GM19463 (cell line): ENCODE results near the gene BRCA2.

Experiments
- ATAC-seq: cut with Tn5 transposase; IDR thresholded peaks from one replicate; pipeline ENCODE4 v1.9.1; 2021; ENCODE audit warnings: mild to moderate bottlenecking, moderate library complexity; ENCODE audit not compliant: unreplicated experiment

Gene BRCA2

DNA sequence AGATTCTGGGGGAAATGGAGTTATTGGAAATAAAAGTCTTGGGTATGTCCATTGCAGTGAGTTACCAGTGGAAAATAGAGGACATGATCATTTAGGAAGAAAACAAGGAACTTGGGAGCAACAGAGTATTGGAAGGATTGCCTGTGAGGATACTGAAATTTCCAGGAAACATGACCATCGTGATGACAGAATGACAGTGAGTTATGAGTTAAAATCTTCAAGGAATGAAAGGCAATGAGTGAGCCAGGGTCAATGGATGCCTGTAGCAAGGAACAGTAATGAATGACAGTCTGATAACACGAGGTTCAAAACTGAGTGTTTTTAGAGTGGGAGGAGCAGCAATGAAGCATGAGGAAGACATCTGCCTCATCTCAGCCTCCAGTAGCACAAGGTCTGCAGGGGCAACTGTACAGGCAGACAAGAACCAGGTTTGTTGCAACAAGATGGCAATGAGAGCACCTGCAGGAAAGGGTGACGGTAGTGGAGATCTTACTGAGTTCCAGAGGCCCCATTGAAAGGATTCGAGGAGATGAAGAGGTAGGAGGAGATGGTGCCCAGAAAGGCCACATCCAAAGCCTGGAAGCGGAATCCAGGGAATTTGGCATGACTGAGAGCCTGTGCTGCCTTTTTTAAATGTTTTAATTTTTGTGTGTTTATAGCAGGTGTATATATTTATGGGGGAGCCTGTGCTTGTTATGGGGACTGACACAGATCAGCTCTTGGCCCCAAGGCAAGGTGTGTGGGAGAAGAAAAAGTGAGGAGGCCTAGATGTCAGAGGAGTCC, 68.7 kb downstream of the BRCA2 start:
- no peak for ATAC-seq

- no peak for ATAC-seq
These were observed 69.4 kb downstream of the BRCA2 start for GRCh38 chr13:32384702-32385101.

DNA sequence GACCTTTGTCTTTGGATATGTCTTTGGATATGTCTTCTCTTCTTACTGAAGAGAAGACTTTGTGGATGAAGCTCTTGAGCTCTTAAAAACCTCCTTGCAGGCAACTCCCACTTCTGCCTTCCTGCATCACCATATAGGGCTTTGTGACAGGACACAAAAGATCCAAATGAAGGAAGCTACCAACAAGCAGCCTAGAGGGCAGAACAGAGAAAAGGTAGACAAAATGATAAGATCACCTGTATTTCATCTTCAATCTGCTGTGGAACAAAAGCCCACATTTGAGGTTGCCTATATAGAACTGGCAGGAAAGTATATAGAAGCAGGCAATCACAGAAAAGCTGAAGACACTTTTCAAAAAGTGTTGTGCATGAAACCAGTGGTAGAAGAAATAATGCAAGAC, 70.1 kb downstream of the BRCA2 start:
- ATAC-seq: no peak

DNA sequence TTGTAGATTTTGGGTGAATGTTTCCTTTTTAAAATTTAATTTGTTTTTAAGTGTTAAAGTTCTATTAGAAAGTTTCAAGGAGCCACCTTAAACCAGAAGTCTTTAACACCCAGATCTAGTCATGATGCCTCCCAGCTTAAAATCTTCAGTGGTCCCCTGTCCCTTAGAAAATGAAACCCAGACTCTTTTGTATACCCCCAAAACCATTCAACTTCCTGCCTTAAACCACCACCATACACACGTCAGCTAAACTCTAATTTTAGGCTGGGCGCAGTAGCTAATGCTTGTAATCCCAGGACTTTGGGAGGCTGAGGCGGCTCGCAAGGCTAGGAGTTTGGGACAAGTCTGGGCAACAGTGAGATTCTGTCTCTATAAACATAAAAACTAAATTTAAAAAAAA, 74.7 kb downstream of the BRCA2 start:
- ATAC-seq: peak; percentile 54

DNA sequence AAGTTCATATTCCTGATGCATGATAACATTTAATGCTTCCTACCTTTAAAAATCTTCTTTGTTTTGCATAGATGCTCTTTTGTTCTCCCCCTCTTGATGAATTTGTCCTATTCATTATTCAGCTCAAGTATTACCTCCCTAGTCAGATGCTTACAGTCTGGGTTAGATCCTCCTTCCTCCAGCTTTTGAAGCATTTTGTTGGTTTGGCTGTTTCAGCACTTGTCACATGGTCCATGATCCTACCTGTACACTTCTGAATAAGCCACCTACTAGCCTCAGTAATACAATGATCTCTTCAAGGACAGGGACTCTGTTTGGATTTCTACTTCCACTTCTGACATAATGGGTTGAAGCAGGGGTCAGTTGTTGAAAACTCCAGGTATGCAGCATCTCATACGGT, 75.2 kb downstream of the BRCA2 start:
- no peak for ATAC-seq

DNA sequence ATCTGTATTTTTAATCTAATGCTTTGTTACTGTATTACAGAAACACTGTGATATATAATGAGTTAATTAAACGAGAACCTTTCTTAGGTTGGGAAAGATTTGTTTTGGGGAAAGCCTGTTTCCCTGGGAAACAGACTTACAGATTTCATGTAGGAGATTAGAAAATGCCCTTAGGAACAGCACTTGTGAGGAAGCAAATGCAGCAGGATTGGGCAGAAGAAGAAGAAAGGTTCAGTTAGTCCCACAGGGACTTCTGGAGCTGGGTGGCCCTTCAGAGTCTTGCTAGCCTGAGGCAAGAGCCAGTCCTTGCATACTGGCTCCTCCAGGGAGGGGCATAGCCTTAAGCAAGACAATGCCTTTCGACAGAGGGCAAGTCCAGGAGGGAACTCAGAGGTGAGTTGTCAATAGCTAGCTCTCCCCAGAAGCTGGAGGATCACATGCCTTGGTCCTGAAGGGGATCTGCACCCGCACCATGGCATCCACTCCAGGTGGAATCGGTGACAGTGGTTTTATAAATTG, 75.9 kb downstream of the BRCA2 start:
- no peak for ATAC-seq

DNA sequence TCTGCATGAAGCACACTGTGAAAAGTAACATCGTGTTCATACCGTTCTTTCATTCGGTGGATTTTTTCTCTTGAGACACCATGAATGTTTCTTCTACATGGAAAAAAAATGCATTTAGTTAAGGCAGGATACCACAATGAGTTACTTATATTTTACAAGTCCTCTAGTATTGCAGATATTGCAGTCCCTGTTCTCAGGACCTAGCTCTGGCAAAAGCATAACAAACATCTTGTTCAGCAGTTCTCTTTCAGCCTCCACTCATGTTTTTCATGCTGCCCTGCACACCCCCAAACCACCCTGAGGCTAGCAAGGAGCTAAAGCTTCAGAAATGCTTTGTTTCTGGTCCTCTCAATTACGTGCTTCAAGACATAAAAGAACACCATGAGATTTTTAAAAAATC, 87.8 kb downstream of the BRCA2 start:
- no peak for ATAC-seq

DNA sequence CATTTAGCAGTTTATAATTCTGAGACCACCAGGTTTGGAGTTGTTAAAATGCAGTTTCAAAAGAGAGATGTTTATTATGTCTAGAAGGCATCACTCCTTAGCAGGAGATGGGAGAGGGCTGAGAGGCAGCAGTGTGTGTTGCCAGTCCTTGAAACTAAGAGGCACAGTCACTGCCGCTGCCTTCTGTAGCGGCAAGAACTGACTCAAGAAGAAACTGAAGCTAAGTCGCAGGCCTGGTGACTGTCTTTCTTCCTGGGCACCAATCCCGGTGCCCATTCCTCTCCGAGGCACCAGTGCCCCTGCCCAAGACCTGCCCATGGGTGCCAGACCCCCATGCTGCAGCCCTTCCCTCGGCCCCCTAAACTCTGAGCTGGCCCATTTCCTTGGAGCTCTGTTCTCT, 92.5 kb downstream of the BRCA2 start:
- ATAC-seq: peak; percentile 71

DNA sequence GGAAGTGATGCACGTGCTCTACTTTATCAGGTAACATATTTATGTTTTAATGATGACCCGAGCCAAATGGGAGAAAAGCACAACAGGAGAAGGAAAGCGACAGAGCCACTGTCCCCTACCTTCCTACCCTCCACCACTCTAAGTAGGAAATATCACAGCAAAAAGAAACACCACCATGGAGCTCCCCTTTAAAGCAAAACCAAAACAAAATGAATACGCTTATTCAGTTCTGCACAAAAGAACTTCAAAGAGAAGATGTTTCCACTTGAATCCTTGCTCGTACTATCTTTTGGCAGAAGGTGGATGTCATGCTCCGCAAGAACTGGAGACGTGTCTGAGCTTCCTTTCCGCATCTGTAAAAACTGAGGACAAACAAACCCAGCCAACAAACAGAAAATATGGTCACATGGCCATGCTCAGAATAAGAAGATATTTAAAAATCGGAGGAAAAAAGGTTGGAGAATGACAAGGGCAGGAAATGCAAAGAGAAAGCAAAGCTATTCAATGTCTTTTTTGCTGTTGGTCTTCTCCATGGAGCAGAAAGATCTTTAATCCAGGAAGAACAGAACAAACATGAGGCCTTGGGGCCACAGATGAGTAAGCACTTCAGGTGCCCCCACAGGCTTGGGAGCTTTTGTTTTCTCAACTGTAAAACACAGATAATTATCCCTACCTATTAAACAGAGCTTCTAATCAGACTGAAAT, 93.1 kb downstream of the BRCA2 start:
- ATAC-seq: no peak

DNA sequence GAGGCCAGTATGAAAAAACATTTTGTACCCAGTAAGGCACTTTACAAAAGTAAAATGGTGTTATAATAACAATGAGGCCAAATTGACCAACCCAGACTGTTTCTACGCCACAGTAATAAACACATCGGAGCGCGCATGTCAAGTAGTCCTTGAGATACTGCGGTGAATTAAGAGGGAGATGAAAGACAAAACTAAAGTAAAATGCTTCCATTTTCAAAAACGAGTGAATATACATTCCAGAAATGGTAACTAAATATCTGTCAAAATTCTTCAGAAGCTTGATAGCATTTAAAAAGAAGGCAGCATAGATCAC, 93.6 kb downstream of the BRCA2 start:
- ATAC-seq: no peak

DNA sequence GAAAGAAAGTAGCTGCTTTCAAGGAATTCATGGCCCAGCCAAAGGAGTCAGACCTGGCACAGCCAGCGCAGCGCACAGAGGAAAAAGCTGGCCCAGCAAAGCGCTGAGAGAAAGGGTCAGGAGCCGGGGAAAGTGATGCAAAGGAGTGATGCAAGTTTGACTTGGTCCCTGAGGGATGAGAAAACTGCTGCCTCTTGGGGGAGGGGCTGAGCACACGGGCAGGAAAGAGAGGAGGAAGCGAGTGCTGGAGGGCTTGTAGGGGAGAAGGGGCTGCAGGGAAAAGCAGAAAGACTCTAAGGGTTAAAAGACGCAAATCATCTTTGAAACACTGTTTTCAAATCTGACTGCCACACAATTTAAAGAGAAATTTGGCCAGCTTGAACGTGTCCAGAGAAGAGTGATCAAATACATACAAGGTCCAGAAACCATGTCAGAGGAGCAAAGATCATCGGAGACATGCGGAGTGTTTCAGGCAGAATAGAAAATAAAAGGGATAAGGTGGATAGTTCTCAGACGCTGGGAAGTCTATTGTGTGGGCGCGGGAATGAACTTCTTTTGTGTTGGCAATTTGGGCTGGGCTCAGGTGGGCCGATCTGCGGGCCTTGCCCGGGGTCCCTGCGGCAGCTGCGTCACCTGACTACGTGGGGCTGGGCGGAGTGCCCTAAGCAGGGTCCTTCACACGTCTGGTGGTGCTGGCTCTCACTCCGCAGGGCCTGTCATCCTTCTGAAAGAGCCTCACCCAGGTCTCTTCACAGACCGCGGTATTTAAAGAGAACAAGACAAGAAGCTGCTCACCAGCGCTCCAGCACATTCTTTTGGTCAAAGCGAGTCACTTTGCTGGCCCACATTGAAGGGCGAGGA, 94.5 kb downstream of the BRCA2 start:
- no peak for ATAC-seq

DNA sequence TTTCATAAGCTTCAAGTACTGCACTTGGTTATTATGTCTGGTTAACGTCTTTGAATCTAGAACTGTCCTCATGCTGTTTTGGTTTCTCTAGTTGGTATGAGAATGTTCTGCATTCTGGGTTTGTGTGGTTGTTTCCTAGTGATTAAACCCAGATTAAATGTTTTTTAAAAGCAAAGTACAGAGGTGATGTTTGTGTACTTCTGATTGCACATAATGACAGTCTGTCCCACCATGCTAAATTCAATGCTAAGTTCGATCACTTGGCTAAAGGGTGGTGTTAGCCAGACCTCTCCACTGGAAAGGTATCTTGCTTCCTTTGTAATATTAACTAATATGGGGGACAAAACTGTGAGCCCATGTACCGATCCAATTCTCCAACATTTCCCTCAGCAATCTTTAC, 98.0 kb downstream of the BRCA2 start:
- ATAC-seq: no peak

DNA sequence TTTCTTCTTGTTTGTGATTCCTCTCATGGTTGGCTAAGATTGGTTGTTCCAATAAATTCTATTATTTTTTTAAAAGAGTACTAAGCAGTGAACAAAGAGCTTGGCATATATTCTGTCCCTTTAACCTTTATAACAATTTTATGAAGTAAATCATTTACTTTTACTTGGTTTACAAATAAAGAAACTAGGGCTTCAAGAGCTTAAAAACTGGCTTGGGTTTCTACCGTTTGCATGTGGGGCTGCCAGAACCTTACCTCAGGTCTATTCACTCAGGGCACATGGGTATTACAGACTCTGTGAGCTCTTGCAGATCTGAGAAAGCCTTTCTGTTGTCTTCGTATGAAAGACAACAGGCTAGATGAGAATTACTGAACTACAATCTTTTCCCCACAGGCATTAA, 99.3 kb downstream of the BRCA2 start:
- no peak for ATAC-seq

DNA sequence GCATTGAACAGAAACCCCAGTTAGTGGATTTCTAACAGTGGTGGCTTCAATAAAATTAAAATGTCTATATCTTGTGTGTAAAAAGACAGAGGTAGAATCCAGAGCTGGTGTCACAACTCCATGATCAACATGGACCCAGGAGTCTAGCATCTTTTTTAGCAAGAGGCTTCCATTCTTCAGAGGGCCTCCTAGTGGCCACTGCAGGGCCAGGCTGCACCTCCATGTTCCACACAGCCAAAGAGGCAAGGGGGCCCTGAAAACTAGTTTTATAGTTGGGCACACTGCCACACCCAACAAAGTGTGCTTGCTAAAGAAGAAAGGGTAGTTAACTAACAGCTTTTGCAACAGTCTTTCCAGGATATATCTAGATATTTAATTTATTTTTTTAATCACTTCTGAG, 99.7 kb downstream of the BRCA2 start:
- ATAC-seq: no peak

DNA sequence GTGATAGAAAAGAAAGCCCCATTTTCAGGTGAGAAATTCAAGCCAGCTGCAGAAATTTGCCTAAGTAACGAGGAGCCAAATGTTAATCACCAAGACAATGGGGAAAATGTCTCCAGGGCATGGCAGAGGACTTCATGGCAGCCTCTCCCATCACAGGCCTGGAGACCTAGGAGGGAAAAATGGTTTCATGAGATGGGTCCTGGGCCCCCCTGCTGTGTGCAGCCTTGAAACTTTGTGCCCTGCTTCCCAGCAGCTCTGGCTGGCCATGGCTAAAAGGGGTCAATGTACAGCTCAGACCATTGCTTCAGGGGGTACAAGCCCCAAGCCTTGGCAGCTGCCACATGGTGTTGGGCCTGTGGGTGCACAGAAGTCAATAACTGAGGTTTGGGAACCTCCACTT, 102.7 kb downstream of the BRCA2 start:
- ATAC-seq: no peak

DNA sequence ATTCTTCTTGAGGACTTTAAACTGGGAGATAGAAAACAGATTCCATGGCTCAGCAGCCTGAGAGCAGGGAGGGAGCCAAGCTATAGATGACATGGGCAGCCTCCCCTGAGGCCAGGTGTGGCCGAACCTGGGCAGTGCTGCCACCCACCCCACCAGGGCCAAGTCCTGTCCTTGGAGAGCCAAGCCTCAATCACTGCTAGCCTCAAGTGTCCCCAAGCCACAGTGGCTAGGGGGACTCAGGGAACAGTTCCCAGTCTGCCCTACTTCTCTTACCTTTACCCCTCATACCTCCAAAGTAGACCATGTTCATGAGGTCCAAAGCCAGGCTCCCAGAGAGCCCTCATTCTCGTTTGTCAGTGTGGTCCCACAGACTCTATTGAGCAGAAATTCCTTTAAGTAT, 104.6 kb downstream of the BRCA2 start:
- no peak for ATAC-seq

DNA sequence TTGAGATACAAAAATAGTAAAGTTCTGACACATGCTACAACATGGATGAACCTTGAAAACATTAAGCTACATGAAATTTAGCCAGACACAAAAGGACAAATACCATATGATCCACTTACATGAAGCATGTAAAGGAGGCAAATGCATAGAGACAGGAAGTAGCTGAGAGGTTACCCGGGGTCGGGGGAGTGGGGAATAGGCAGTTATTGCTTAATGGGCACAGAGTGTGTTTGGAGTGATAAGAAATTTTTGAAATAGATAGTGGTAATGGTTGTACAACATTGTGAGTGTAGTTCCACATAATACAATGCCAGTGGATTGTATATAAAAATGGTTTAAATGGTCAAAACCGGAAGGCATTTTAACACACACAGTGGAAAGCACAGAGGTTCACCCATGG, 108.3 kb downstream of the BRCA2 start:
- ATAC-seq: no peak

- no peak for ATAC-seq
These were observed 109.8 kb downstream of the BRCA2 start for GRCh38 chr13:32425158-32425557.

DNA sequence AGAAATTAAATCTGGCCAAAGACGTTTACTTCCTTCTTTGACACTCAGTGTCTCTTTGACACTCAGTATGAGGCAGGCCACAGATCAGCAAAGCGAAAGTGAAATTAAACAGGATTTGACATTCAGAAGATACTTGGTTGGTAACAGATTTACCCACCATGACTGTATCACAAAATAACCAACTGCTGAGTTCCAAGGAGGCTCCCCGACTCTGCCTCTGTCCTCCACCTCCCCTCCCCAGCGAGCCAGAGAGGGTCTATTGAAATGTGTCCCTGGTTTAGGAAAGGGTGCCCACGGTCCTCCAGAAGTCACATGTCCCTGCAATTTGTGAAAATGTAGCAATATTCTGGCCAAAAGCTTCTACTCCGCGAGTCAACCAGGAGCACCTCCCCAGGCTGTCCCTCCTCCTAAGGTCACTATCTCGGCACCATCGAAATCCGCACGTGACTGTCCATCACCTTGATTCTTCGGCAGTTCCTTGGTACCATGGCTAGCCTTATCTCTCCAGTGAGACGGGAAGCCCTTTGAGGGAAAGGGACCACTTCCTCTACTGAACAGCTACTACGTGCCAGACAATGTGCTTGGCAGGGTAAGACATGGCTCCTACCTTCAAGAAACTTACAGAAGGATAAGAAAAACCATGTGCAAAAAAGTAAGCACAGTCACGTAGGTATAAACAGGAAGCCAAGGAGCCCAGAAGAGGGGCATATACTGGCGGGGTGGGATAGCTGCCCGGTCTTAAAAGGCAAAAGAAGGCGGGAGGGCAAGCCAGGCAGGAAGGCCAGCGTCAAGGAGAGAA, 111.1 kb downstream of the BRCA2 start:
- peak; percentile 26 for ATAC-seq

GRCh38 chr13:32426990-32427851, 111.9 kb downstream of the BRCA2 start:
- peak; percentile 13 for ATAC-seq
